Activated T-cell treated with anti-CD3 and anti-CD28 coated beads for 1 hour (primary cell): ENCODE measurements around the gene SEMA3F.

Source experiments
- DNase-seq: peaks from one replicate; pipeline ENCODE4 v3.0.0-alpha.2; 2020; ENCODE audit warnings: low read depth

The SEMA3F gene

DNA sequence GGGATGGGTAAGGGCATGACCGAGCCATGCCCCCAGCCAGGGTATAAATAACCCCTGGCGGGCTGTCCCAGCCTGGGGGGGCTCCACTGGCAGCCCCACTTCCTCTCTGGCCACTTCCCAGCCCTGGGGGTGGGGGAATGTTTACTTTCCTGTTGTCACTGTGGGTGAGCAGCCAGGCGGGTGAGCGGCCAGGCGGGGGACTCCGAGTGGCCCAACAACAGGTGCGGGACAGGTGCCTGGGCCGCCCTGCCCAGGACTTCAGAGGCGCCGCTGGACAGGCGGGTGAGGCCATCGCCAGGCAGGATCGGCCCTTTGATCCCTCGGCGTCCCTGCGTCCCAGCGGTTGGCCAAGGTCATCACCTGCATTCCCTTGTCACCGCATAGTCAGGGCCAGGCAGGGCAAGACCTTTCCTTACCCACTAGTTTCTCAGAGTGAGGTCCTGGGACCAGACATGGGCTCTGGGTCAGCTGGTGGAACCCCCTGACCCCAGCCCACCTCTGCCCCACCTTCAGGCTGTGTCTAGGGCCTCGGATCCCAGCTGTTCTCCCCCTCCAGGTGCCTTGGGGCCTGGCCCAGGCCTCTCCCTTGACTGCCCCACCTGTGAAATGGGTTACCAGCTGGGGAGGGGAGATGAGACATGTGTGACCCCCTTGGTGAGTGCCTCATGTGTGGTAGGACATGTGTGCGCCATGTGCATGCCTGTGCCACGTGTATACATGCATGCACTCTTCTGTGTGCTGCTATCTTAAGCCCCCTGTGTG, 16.6 kb downstream of the SEMA3F start:
- no peak for DNase-seq

DNA sequence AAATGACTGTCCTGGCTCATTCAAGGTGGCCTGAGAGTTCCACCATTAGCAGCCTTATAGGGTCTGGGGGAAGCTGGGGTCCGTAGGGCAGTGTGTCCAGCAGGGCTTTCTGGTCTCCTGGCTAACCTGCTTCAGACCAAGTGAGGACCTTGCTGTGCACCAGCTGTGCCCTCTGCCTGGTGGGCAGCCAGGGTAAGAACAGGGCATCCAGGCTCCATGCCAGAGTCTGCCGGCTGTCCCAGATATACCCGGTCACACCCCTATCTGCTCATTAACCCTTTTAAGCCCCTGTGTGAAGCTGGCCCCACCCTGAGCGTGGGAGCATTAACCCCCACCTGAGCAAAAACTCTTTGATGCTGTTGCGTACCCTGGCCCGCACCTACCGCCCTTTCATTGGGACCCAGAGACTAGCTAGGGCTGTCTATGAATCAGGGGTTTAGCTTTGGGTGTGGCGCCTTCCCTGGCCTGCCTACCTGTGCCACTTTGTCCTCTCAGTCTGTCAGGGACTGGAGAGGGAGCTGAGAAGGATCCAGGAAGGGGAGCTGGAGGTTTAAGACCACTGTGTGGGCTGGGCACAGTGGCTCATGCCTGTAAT, 17.6 kb downstream of the SEMA3F start:
- DNase-seq, result no peak

GRCh38 chr3:50173685-50174516, 18.8 kb downstream of the SEMA3F start:
- no peak for DNase-seq

DNA sequence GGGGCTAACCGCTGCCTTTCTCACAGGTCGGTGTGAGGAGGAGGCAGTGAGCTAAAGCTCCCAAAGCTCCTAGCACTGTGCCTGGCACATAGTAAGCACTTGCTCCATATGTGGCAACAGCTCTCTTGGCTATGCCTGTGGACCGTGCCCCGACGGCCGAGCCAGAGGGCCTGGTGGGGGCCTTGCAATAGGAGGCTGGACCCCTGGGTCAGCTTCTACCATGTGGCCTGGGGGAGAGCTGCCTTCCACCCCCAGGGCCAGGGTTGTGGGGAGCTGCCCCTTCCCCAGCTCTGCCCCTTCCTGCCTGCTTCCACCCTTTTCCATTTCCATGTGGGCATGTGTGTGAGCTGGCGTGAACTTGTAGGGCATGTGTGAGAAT, 19.4 kb downstream of the SEMA3F start:
- no peak for DNase-seq

DNA sequence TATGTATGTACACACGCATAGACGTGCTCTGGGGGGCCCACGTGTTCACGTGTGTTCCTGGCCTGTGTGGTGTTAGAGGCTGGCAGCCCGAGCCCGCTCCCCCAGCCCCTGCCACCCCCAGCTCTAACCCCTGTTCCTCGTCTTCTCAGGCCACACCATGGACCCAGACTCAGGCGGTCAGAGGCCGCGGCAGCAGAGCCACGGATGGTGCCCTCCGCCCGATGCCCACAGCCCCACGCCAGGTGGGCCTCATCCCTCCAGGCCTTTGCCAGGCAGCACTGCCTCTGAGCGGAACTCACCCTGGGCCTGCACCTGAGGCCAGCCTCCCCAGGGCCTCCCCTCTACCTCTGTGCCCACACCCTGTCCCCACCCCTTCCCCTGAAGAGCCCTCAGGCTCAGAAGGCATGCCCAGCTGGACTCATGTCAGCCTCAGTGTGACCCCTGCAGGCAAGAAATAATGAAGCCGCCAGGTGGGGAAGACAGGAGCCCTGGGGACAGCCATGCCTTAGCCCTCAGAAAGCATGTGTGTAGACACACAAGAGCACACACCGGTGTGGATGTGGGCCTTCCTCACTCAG, 19.9 kb downstream of the SEMA3F start:
- no peak for DNase-seq

GRCh38 chr3:50177346-50177745, 22.2 kb downstream of the SEMA3F start:
- no peak for DNase-seq

- no peak for DNase-seq
Measured at GRCh38 chr3:50179710-50180109, 24.6 kb downstream of the SEMA3F start.

- no peak for DNase-seq
Measured at GRCh38 chr3:50181985-50182384, 26.9 kb downstream of the SEMA3F start.

GRCh38 chr3:50182533-50183099, 27.5 kb downstream of the SEMA3F start:
- no peak for DNase-seq

GRCh38 chr3:50183755-50184154, 28.6 kb downstream of the SEMA3F start:
- no peak for DNase-seq

DNA sequence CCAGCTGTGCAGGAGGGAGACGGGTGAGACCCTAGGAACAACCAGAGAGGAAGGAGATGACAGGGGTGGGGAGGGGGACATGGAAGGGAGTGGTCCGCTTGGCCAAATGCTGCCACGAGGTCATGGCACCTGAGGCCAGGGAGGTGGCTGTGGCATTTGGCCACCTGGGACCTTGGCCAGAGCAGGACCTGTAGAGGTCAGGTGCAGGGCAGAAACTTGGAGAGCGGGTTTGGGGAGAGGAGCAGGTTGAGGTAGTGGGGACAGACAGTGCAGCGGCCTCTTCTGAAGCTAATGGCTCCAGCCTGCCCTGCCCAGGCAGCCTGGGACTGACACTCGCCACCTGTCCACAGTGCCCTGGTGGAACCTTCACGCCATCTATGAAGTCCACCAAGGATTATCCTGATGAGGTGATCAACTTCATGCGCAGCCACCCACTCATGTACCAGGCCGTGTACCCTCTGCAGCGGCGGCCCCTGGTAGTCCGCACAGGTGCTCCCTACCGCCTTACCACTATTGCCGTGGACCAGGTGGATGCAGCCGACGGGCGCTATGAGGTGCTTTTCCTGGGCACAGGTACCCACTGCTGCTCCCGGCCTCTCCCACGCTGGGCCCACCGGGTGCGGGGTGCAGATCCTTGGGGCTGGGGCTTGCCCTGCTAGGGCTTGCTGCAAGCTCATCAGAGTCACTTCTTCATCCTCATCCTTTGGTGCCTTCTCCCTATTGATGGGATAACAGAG, 29.3 kb downstream of the SEMA3F start:
- DNase-seq, result no peak

- DNase-seq, result no peak
Measured at GRCh38 chr3:50185230-50185629, 30.1 kb downstream of the SEMA3F start.

GRCh38 chr3:50186096-50186495, 31.0 kb downstream of the SEMA3F start:
- no peak for DNase-seq

DNA sequence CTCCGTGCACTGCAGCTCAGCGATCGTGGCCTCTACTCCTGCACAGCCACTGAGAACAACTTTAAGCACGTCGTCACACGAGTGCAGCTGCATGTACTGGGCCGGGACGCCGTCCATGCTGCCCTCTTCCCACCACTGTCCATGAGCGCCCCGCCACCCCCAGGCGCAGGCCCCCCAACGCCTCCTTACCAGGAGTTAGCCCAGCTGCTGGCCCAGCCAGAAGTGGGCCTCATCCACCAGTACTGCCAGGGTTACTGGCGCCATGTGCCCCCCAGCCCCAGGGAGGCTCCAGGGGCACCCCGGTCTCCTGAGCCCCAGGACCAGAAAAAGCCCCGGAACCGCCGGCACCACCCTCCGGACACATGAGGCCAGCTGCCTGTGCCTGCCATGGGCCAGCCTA, 32.6 kb downstream of the SEMA3F start:
- no peak for DNase-seq

- DNase-seq, result no peak
Measured at GRCh38 chr3:50189274-50189673, 34.1 kb downstream of the SEMA3F start.

GRCh38 chr3:50189989-50190388, 34.9 kb downstream of the SEMA3F start:
- DNase-seq, result no peak

DNA sequence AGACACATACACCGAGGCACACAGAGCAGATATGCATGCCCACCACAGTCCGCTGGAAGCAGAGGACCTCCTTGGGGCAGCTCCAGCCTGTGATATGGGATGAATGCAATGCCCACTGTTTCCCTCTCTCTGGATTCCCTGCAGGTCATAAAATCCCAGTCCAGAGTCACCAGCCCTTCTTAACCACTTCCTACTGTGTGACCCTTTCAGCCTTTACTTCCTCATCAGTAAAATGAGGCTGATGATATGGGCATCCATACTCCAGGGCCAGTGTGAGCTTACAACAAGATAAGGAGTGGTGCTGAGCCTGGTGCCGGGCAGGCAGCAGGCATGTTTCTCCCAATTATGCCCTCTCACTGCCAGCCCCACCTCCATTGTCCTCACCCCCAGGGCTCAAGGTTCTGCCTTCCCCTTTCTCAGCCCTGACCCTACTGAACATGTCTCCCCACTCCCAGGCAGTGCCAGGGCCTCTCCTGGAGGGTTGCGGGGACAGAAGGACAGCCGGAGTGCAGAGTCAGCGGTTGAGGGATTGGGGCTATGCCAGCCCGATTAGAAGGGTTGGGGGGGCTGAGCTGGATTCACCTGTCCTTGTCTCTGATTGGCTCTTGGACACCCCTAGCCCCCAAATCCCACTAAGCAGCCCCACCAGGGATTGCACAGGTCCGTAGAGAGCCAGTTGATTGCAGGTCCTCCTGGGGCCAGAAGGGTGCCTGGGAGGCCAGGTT, 36.0 kb downstream of the SEMA3F start, which contains the start of gene GNAT1:
Gene GNAT1 (plus strand): TSS at position 675 of the 725 bp plus-strand sequence. CDS start 116 bp downstream, outside the sequence.
- DNase-seq, result no peak

DNA sequence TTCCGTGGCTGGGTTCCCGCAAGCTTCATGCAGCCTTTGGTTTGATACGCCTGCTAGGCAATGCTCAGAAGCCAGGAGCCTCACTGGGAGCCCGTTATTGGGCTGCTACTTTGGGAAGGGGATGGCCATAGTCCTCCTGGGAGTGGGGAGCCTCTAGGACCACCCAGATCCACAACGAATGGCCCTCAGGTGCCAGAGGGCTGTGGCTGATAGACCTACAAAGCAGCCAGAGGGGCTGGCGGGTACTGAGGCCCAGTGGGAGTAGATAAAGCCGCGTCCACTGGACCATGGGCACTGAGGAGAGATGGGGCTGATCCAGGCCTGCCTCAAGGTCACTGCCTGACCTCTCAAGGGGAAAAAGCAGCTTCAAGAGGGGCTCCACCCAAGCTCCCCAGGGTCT, 37.0 kb downstream of the SEMA3F start:
- no peak for DNase-seq

GRCh38 chr3:50192689-50193141, 37.6 kb downstream of the SEMA3F start:
- peak; percentile 82 for DNase-seq

DNA sequence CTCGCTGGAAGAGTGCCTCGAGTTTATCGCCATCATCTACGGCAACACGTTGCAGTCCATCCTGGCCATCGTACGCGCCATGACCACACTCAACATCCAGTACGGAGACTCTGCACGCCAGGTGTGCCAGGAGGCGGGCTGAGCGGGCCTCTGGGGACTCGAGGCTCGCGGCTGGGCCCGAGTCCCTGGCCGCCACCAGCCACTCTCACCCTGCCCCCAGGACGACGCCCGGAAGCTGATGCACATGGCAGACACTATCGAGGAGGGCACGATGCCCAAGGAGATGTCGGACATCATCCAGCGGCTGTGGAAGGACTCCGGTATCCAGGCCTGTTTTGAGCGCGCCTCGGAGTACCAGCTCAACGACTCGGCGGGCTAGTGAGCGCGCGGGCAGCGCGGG, 38.2 kb downstream of the SEMA3F start:
- no peak for DNase-seq

- no peak for DNase-seq
Measured at GRCh38 chr3:50193746-50194127, 38.6 kb downstream of the SEMA3F start.
